PC-3 (cell line): Measurements from ENCODE around the gene USP34. TPM values are rescaled to one million over a fixed set of nuclear protein-coding genes. Genes with fewer than 3 reads are reported as not detected.

Source experiments
- ATAC-seq: fragments of 200-7000 bp; cut with Tn5 transposase; 2 replicates; pipeline ENCODE4 v1.9.1; 2020; ENCODE audit warnings: mild to moderate bottlenecking, moderate library complexity
- BruUV-seq: library from RNA; stranded (reverse); fragments of 400-500 nt; replicated peaks from 2 replicates; lab custom pipeline; 2021; lab: Mats Ljungman, UMichigan
- CTCF ChIA-PET: fragments of 300-600 bp; sonication (Branson Sonifier 250); formaldehyde crosslinking; loops from one replicate; lab custom pipeline; 2022; ENCODE audit warnings: antibody characterized with exemption; lab: Charles Lee
- POLR2A ChIA-PET: fragments of 300-600 bp; sonication (Branson Sonifier 250); formaldehyde crosslinking; loops from one replicate; lab custom pipeline; 2022; ENCODE audit warnings: antibody characterized with exemption; ENCODE audit not compliant: unreplicated experiment; lab: Charles Lee
- DNase-seq: peaks from one replicate; pipeline ENCODE4 v3.0.0-alpha.2; 2015
- H2AFZ ChIP-seq: fragments of 300-600 bp; sonication (generic); 2 replicates; pipeline ENCODE4 v1.6.0; 2016; ENCODE audit warnings: antibody characterized with exemption, low read length
- H3F3A ChIP-seq: fragments of 300-600 bp; sonication (generic); one replicate; pipeline ENCODE4 v1.6.0; 2017; ENCODE audit warnings: antibody characterized with exemption, low read length, control low read depth, mild to moderate bottlenecking; ENCODE audit not compliant: unreplicated experiment
- H3K27ac ChIP-seq: fragments of 300-600 bp; sonication (generic); 2 replicates; pipeline ENCODE4 v1.5.1; 2016; ENCODE audit warnings: mild to moderate bottlenecking, low read length
- H3K27me3 ChIP-seq: fragments of 300-600 bp; sonication (generic); 2 replicates; pipeline ENCODE4 v1.6.1; 2016; ENCODE audit warnings: low read length, mixed read lengths
- H3K36me3 ChIP-seq: fragments of 300-600 bp; sonication (generic); 2 replicates; pipeline ENCODE4 v1.6.1; 2016; ENCODE audit warnings: low read depth, mixed run types, low read length, mixed read lengths
- H3K4me1 ChIP-seq: fragments of 300-600 bp; sonication (generic); 2 replicates; pipeline ENCODE4 v1.5.1; 2016; ENCODE audit warnings: low read length; ENCODE audit not compliant: insufficient read depth
- H3K4me2 ChIP-seq: fragments of 300-600 bp; sonication (generic); 2 replicates; pipeline ENCODE4 v1.6.0; 2016; ENCODE audit warnings: low read length
- H3K4me3 ChIP-seq: fragments of 300-600 bp; sonication (generic); 2 replicates; pipeline ENCODE4 v1.5.1; 2016; ENCODE audit warnings: mild to moderate bottlenecking, low read length, mixed read lengths
- H3K79me2 ChIP-seq: fragments of 300-600 bp; sonication (generic); 2 replicates; pipeline ENCODE4 v1.6.1; 2017; ENCODE audit warnings: low read length, mixed read lengths
- H3K9ac ChIP-seq: fragments of 300-600 bp; sonication (generic); 2 replicates; pipeline ENCODE4 v1.6.0; 2016; ENCODE audit warnings: mild to moderate bottlenecking, low read length
- H3K9me2 ChIP-seq: fragments of 300-600 bp; sonication (generic); replicated peaks from 2 replicates; pipeline ENCODE4 v1.6.1; 2016; ENCODE audit warnings: mixed run types, low read length, mixed read lengths
- H3K9me3 ChIP-seq: fragments of 300-600 bp; sonication (generic); 2 replicates; pipeline ENCODE4 v1.6.1; 2016; ENCODE audit warnings: low read length, mixed read lengths
- H4K20me1 ChIP-seq: fragments of 300-600 bp; sonication (generic); 2 replicates; pipeline ENCODE4 v1.6.1; 2016; ENCODE audit warnings: low read length, mixed read lengths
- EZH2 ChIP-seq: fragments of 300-600 bp; sonication (generic); IDR thresholded peaks from one replicate; pipeline ENCODE4 v1.6.1; 2017; ENCODE audit warnings: antibody characterized with exemption, mild to moderate bottlenecking, low read length; ENCODE audit not compliant: unreplicated experiment
- EZH2phosphoT487 ChIP-seq: fragments of 300-600 bp; sonication (generic); IDR thresholded peaks from 2 replicates; pipeline ENCODE4 v1.6.1; 2018; ENCODE audit warnings: mild to moderate bottlenecking, antibody characterized with exemption, low read length, borderline replicate concordance
- intact Hi-C: fragments of 100-400 bp; cut with micrococcal nuclease; formaldehyde crosslinking; loops from 2 replicates; pipeline ENCODE4 v1.9.0; 2023
- total RNA-seq: library from RNA; depleted of rRNA; stranded (reverse); fragments of >200 nt; gene quantifications from 2 replicates; pipeline ENCODE4 v1.2.3, GENCODE V29; 2014
- TF ChIP-seq, protein P1 (sequence below): fragments of 300-600 bp; sonication (generic); conservative IDR thresholded peaks from 2 replicates; pipeline ENCODE4 v1.5.1; 2017; ENCODE audit warnings: antibody characterized with exemption, low read depth, mild to moderate bottlenecking, low read length

Gene USP34
- total RNA-seq, 1 experiment from 2014 or later: 67.1 TPM

DNA sequence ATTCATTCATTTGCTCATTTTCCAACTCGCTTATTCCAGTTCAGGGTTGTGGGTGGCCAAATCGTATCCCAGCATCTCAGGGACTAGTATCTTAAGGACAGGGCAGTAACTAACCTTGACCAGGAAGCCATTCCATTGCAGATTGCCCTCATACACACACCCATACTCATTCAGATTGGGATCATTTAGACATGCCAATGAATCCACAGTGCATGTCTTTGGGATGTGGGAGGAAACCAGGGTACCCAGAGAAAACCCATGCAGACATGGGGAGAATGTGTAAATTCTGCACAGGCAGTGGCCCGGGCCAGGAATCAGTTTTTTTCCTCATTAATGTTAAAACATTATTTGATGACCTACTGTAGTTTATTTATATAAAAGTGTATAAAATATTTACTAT, 150.7 kb downstream of the USP34 start:
- no peak for ATAC-seq
- H3K36me3 ChIP-seq: peaks cover 10% of the 10 kb centered on the region

GRCh38 chr2:61318553-61318952, 152.3 kb downstream of the USP34 start:
- Histone ChIP-seq H3F3A (no peaks in the 10 kb centered on the region), H3K4me1 (no peaks in the 10 kb centered on the region), H3K4me3 (no peak overlapping the region), H3K9ac (no peak overlapping the region), H3K4me2 (no peak overlapping the region), H3K9me2 (no peaks in the 10 kb centered on the region), H3K27ac (no peak overlapping the region), H3K9me3 (no peaks in the 10 kb centered on the region), H3K79me2 (no peaks in the 10 kb centered on the region), H4K20me1 (no peaks in the 10 kb centered on the region), H3K36me3 (peaks cover 13% of the 10 kb centered on the region; the same call in 1 of the 2 replicates), H3K27me3 (no peaks in the 10 kb centered on the region), H2AFZ (no peak overlapping the region)
- TF ChIP-seq EZH2: no peak
- no peak for TF ChIP-seq EZH2phosphoT487
- TF ChIP-seq, protein P1, sequence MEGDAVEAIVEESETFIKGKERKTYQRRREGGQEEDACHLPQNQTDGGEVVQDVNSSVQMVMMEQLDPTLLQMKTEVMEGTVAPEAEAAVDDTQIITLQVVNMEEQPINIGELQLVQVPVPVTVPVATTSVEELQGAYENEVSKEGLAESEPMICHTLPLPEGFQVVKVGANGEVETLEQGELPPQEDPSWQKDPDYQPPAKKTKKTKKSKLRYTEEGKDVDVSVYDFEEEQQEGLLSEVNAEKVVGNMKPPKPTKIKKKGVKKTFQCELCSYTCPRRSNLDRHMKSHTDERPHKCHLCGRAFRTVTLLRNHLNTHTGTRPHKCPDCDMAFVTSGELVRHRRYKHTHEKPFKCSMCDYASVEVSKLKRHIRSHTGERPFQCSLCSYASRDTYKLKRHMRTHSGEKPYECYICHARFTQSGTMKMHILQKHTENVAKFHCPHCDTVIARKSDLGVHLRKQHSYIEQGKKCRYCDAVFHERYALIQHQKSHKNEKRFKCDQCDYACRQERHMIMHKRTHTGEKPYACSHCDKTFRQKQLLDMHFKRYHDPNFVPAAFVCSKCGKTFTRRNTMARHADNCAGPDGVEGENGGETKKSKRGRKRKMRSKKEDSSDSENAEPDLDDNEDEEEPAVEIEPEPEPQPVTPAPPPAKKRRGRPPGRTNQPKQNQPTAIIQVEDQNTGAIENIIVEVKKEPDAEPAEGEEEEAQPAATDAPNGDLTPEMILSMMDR: no peak
- intact Hi-C loops: no loop called here
- no peak for ATAC-seq
- no peak for DNase-seq
- ChIA-PET CTCF (no interaction called here), POLR2A (no interaction called here)
- BruUV-seq: no TSS peak

More for the DNA sequence above, 150.7 kb downstream of the USP34 start:
- no peak overlapping the region for H3K4me3 ChIP-seq
- intact Hi-C loops: no loop called here
- H4K20me1 ChIP-seq: no peaks in the 10 kb centered on the region
- no peak overlapping the region for H3K27ac ChIP-seq
- H3K9ac ChIP-seq: no peak overlapping the region
- no peaks in the 10 kb centered on the region for H3K9me2 ChIP-seq
- ChIA-PET CTCF (no interaction called here), POLR2A (no interaction called here)
- no peaks in the 10 kb centered on the region for H3K79me2 ChIP-seq
- H3K4me1 ChIP-seq: no peaks in the 10 kb centered on the region
- TF ChIP-seq, protein P1: no peak
- TF ChIP-seq EZH2phosphoT487 (no peak), EZH2 (no peak)
- DNase-seq: no peak
- H2AFZ ChIP-seq: no peak overlapping the region
- no TSS peak for BruUV-seq
- no peaks in the 10 kb centered on the region for H3K9me3 ChIP-seq
- no peak overlapping the region for H3K4me2 ChIP-seq
- no peaks in the 10 kb centered on the region for H3K27me3 ChIP-seq
- no peaks in the 10 kb centered on the region for H3F3A ChIP-seq

DNA sequence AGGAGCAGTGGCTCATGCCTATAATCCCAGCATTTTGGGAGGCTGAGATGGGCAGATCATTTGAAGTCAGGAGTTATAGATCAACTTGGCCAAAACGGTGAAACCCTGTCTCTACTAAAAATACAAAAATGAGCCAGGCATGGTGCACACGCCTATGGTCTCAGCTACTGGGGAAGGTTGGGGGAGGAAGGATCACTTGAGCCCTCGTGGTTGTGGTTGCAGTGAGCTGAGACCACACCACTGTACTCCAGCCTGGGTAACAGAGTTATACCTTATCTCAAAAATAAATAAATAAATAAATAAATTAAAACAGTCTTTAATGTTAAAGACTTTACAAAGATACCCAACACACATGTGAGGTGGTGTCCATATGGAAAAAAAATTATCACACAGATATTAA, 174.9 kb downstream of the USP34 start:
- ATAC-seq: no peak
- Histone ChIP-seq H2AFZ (no peak overlapping the region), H3K4me1 (peaks cover 11% of the 10 kb centered on the region; the same call in 1 of the 2 replicates), H3K4me3 (no peak overlapping the region), H4K20me1 (no peaks in the 10 kb centered on the region), H3K27ac (no peak overlapping the region), H3K79me2 (no peaks in the 10 kb centered on the region), H3K27me3 (no peaks in the 10 kb centered on the region), H3F3A (no peaks in the 10 kb centered on the region), H3K9me2 (no peaks in the 10 kb centered on the region), H3K4me2 (no peak overlapping the region), H3K9ac (no peak overlapping the region), H3K9me3 (no peaks in the 10 kb centered on the region), H3K36me3 (peaks cover 9% of the 10 kb centered on the region)
- ChIA-PET POLR2A (no interaction called here), CTCF (no interaction called here)
- TF ChIP-seq, protein P1: no peak
- TF ChIP-seq EZH2 (no peak), EZH2phosphoT487 (no peak)
- BruUV-seq: no TSS peak
- intact Hi-C loops: no loop called here
- DNase-seq: no peak
